SH-SY5Y (cell line): ENCODE data around the gene AATK.

ENCODE experiments used
- GATA2 ChIP-seq: IDR thresholded peaks from 2 replicates; pipeline ENCODE4 v1.6.1; 2011; ENCODE audit warnings: mild to moderate bottlenecking, low read depth, low read length
- GATA3 ChIP-seq: IDR thresholded peaks from 2 replicates; pipeline ENCODE4 v1.6.1; 2011; ENCODE audit warnings: low read depth, mild to moderate bottlenecking, low read length, moderate library complexity

DNA sequence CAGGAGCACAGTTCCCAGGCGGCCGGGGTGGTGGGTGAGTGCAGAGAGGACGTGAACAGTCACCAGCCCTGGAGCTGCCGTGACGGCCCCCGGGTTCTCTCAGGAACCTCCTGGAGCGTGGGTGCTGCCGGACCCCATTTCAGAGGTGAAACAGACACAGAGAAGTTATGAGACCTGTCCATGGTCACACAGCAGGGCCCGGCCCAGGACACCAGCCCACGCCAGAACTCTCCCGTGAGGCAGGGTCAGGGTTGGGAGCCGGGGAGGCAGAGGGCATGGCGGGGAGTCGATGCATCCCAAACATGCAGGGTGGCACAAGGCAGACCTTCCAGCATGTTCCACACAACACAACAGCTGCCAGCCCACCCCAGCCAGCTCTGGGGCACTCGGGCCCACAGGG is 4.5 kb downstream of the AATK start:
- TF ChIP-seq GATA2, result no peak
- TF ChIP-seq GATA3, result no peak
